Measurements from ENCODE around the gene GPX4. TPM values are rescaled to one million over a fixed set of nuclear protein-coding genes. Genes with fewer than 3 reads are reported as not detected.

The GPX4 gene
- polyA plus RNA-seq, 1 of the 3 experiments (the other 2 are of a cell fraction): 925 TPM

DNA sequence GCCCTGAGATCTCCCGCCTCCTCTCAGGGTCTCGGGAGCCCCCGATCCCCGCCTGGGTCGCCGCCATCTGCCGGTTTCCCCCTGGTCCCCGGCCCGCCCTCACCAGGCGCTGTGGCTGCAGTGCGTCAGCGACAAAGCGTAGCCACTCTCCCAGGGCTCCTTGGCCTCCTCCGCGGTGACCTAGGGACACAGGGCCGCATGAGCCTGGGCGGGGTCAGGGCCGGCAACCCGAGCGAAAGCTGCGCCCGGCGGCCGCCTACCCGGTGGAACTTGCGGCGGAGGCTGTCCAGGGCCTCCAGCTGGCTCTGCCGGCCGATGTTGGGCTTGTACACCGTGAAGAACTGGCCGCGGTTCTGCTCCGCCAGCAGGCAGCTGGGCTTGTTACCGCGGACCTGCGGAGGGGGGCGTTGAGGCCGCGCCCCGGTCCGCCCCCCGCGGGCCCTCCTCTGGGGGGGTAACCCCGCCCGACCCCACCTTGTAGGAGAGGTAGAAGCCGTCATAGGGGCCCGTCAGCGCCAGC is 5.3 kb downstream of the GPX4 start:
- peaks cover 5 to 20% of the 10 kb centered on the region in 2 experiments; a peak in 2 of 4 replicates for H3K4me1 ChIP-seq (ENCODE audit: control insufficient read depth in 1 of 2, insufficient read depth in 2 of 2, low read depth in 1 of 2, low read length in 1 of 2)
- H3K4me3 ChIP-seq (ENCODE audit: low read depth in 2 of 2, low read length in 1 of 2): no peak overlapping the region
- H3K36me3 ChIP-seq (replicated peaks in 1 of 2; ENCODE audit: control insufficient read depth in 1 of 2, insufficient read depth in 2 of 2, low read length in 1 of 2): peaks cover 0 to 36% of the 10 kb centered on the region in 2 experiments
- no peak for TF ChIP-seq CHD2 (IDR thresholded peaks at IDR 0.05; ENCODE audit: low read length, partially characterized antibody)
- TF ChIP-seq, protein P1, sequence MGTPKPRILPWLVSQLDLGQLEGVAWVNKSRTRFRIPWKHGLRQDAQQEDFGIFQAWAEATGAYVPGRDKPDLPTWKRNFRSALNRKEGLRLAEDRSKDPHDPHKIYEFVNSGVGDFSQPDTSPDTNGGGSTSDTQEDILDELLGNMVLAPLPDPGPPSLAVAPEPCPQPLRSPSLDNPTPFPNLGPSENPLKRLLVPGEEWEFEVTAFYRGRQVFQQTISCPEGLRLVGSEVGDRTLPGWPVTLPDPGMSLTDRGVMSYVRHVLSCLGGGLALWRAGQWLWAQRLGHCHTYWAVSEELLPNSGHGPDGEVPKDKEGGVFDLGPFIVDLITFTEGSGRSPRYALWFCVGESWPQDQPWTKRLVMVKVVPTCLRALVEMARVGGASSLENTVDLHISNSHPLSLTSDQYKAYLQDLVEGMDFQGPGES (IDR thresholded peaks at IDR 0.05; ENCODE audit: low read depth, low read length): no peak
- TF ChIP-seq, protein P2, sequence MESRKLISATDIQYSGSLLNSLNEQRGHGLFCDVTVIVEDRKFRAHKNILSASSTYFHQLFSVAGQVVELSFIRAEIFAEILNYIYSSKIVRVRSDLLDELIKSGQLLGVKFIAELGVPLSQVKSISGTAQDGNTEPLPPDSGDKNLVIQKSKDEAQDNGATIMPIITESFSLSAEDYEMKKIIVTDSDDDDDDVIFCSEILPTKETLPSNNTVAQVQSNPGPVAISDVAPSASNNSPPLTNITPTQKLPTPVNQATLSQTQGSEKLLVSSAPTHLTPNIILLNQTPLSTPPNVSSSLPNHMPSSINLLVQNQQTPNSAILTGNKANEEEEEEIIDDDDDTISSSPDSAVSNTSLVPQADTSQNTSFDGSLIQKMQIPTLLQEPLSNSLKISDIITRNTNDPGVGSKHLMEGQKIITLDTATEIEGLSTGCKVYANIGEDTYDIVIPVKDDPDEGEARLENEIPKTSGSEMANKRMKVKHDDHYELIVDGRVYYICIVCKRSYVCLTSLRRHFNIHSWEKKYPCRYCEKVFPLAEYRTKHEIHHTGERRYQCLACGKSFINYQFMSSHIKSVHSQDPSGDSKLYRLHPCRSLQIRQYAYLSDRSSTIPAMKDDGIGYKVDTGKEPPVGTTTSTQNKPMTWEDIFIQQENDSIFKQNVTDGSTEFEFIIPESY (IDR thresholded peaks at IDR 0.05; ENCODE audit: borderline replicate concordance, low read depth): no peak
- no peak for TF ChIP-seq FOXM1 (IDR thresholded peaks at IDR 0.05; ENCODE audit: low read depth)
- no peak for TF ChIP-seq FOXJ3 (CRISPR knock-in tag; IDR thresholded peaks at IDR 0.05)
- no peak for TF ChIP-seq GATA2 (CRISPR knock-in tag; IDR thresholded peaks at IDR 0.05)
- no peak for TF ChIP-seq SMC3 (IDR thresholded peaks at IDR 0.05; ENCODE audit: low read depth, low read length)
- TF ChIP-seq TAF1 (IDR thresholded peaks at IDR 0.05; ENCODE audit: borderline replicate concordance, low read depth, low read length): no peak
- H3F3A ChIP-seq (replicated peaks; ENCODE audit: insufficient read depth): peaks cover 10% of the 10 kb centered on the region
- ChIA-PET CTCF (interaction anchor here (1.2 kb wide), 1 partner anchor 86 kb away, joined by 5 read pairs; no protein-coding TSS in a partner anchor), POLR2A (no interaction called here)
- no peaks in the 10 kb centered on the region for H3K27me3 ChIP-seq (ENCODE audit: insufficient read depth)
- H3K9me2 ChIP-seq: no peaks in the 10 kb centered on the region
- no peak overlapping the region for H3K27ac ChIP-seq (ENCODE audit: low read depth in 2 of 2, low read length in 1 of 2)
- no peak for DNase-seq
- peaks cover 21% of the 10 kb centered on the region; the same call in 1 of the 2 replicates for H4K20me1 ChIP-seq (ENCODE audit: insufficient read depth)
- no peak overlapping the region for H3K9ac ChIP-seq
- no peak overlapping the region for H2AFZ ChIP-seq (ENCODE audit: low read depth)
- H3K79me2 ChIP-seq (ENCODE audit: insufficient read depth): peaks cover 18% of the 10 kb centered on the region; the same call in 1 of the 2 replicates
- H3K4me2 ChIP-seq: no peak overlapping the region
- no peaks in the 10 kb centered on the region for H3K9me3 ChIP-seq
- 98% methylated on average over 14 of the region's 48 CpGs for WGBS (ENCODE audit: low lambda C conversion rate)

DNA sequence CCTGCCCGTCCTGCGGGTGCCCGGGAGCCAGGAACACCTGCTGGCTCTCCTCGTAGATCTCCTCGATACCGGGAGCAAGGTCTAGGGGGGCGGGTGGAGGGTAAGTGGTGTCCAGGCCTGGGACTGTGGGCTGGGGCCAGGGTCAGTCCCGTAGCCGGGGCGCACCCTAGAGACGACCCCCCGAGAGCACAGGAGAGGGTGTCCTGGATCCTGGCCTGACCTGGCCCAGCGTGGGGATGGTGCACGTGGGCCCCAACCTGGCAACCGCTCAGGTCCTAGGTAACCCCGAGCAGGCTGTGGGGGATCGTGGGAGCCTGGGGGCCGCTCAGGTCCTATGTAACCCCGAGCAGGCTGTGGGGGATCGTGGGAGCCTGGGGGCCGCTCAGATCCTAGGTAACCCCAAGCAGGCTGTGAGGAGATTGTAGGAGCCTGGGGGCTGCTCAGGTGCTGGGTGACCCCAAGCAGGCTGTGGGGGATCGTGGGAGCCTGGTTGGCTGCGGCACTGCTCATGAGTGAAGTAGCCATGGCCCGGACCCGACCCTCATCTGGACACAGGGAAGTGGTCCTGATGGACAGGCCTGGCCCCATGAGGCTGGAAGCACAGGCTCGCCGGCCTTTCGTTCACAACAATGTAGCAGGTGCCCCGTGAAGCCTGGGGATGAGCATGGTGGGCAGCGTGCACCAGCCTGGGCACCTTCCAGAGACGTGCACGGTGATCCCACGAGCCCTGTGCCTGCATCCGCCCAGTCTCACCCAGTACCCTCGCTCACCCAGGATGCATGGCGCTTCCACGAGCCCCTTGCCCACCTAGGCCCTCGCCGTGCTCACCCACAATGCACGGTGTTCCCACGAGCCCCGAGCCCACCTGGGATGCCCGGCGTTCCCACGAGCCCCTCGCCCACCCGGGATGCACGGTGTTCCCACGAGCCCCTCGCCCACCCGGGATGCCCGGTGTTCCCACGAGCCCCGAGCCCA is 6.2 kb downstream of the GPX4 start:
- 96% methylated on average over 17 of the region's 54 CpGs for WGBS (ENCODE audit: low lambda C conversion rate)
- Histone ChIP-seq H3F3A (replicated peaks; ENCODE audit: insufficient read depth) (peaks cover 14% of the 10 kb centered on the region), H3K9ac (no peak overlapping the region), H4K20me1 (ENCODE audit: insufficient read depth) (peaks cover 19% of the 10 kb centered on the region; the same call in 1 of the 2 replicates), H3K9me2 (no peaks in the 10 kb centered on the region), H3K4me3 (ENCODE audit: low read depth in 2 of 2, low read length in 1 of 2) (no peak overlapping the region), H3K27me3 (ENCODE audit: insufficient read depth) (no peaks in the 10 kb centered on the region), H3K36me3 (replicated peaks in 1 of 2; ENCODE audit: control insufficient read depth in 1 of 2, insufficient read depth in 2 of 2, low read length in 1 of 2) (peaks cover 0 to 38% of the 10 kb centered on the region in 2 experiments), H3K79me2 (ENCODE audit: insufficient read depth) (peaks cover 14% of the 10 kb centered on the region; the same call in 1 of the 2 replicates), H3K27ac (ENCODE audit: low read depth in 2 of 2, low read length in 1 of 2) (no peak overlapping the region; a peak in 1 of 4 replicates), H3K4me1 (ENCODE audit: control insufficient read depth in 1 of 2, insufficient read depth in 2 of 2, low read depth in 1 of 2, low read length in 1 of 2) (peaks cover 5 to 20% of the 10 kb centered on the region in 2 experiments; a peak in 2 of 4 replicates), H3K9me3 (no peaks in the 10 kb centered on the region), H2AFZ (ENCODE audit: low read depth) (no peak overlapping the region), H3K4me2 (no peak overlapping the region)
- POLR2A ChIA-PET: no interaction called here
- DNase-seq: no peak
- CTCF ChIA-PET: interaction anchor here (1.2 kb wide), 1 partner anchor 85 kb away, joined by 5 read pairs; no protein-coding TSS in a partner anchor
- TF ChIP-seq, protein P3, sequence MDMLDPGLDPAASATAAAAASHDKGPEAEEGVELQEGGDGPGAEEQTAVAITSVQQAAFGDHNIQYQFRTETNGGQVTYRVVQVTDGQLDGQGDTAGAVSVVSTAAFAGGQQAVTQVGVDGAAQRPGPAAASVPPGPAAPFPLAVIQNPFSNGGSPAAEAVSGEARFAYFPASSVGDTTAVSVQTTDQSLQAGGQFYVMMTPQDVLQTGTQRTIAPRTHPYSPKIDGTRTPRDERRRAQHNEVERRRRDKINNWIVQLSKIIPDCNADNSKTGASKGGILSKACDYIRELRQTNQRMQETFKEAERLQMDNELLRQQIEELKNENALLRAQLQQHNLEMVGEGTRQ (IDR thresholded peaks at IDR 0.05; ENCODE audit: borderline replicate concordance, low read depth, low read length): no peak
- TF ChIP-seq, protein P4, sequence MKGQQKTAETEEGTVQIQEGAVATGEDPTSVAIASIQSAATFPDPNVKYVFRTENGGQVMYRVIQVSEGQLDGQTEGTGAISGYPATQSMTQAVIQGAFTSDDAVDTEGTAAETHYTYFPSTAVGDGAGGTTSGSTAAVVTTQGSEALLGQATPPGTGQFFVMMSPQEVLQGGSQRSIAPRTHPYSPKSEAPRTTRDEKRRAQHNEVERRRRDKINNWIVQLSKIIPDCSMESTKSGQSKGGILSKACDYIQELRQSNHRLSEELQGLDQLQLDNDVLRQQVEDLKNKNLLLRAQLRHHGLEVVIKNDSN (IDR thresholded peaks at IDR 0.05; ENCODE audit: borderline replicate concordance, low read depth): no peak
- TF ChIP-seq, protein P5, sequence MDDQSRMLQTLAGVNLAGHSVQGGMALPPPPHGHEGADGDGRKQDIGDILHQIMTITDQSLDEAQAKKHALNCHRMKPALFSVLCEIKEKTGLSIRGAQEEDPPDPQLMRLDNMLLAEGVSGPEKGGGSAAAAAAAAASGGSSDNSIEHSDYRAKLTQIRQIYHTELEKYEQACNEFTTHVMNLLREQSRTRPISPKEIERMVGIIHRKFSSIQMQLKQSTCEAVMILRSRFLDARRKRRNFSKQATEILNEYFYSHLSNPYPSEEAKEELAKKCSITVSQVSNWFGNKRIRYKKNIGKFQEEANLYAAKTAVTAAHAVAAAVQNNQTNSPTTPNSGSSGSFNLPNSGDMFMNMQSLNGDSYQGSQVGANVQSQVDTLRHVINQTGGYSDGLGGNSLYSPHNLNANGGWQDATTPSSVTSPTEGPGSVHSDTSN (IDR thresholded peaks at IDR 0.05): no peak
- TF ChIP-seq, protein P6, sequence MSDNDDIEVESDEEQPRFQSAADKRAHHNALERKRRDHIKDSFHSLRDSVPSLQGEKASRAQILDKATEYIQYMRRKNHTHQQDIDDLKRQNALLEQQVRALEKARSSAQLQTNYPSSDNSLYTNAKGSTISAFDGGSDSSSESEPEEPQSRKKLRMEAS (IDR thresholded peaks at IDR 0.05; ENCODE audit: low read depth): no peak
- TF ChIP-seq NRF1 (IDR thresholded peaks at IDR 0.05; ENCODE audit: low read depth, low read length): no peak
- TF ChIP-seq, protein P7, sequence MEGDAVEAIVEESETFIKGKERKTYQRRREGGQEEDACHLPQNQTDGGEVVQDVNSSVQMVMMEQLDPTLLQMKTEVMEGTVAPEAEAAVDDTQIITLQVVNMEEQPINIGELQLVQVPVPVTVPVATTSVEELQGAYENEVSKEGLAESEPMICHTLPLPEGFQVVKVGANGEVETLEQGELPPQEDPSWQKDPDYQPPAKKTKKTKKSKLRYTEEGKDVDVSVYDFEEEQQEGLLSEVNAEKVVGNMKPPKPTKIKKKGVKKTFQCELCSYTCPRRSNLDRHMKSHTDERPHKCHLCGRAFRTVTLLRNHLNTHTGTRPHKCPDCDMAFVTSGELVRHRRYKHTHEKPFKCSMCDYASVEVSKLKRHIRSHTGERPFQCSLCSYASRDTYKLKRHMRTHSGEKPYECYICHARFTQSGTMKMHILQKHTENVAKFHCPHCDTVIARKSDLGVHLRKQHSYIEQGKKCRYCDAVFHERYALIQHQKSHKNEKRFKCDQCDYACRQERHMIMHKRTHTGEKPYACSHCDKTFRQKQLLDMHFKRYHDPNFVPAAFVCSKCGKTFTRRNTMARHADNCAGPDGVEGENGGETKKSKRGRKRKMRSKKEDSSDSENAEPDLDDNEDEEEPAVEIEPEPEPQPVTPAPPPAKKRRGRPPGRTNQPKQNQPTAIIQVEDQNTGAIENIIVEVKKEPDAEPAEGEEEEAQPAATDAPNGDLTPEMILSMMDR (IDR thresholded peaks at IDR 0.05): no peak
- no peak for TF ChIP-seq SMC3 (IDR thresholded peaks at IDR 0.05; ENCODE audit: low read depth, low read length)
- TF ChIP-seq RXRA (IDR thresholded peaks at IDR 0.05; ENCODE audit: borderline replicate concordance, low read depth): no peak
